NCI-H2227 (cell line): Measurements from ENCODE around the gene PPP5C.
"Not testable (repeated sequence)": the region's sequence is repeated elsewhere in the genome, so short reads cannot be mapped to it uniquely, and the experiment has no call there.

Experiments used
- DNase-seq: peaks from one replicate; lab custom pipeline; 2025; ENCODE audit not compliant: unreplicated experiment; lab: John Stamatoyannopoulos, UW

The PPP5C gene

DNA sequence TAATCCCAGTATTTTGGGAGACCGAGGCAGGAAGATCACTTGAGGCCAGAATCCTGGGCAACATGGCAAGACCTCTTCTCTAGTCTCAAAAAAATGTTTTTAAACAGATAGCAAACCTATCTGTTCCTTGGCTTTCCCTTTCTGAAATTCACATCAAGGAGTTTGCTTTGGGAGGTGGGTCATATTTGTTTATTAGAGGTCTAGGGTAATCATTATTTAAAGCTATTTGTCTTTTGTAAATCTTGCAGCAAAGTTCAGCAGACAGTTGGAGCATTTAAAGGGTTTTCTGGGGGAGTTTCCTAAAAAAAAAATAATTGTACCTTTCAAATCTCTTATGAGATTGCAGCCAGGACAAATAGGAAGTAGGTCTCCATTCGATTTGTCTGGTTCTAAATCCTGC is 17.5 kb downstream of the PPP5C start:
- no peak for DNase-seq

DNA sequence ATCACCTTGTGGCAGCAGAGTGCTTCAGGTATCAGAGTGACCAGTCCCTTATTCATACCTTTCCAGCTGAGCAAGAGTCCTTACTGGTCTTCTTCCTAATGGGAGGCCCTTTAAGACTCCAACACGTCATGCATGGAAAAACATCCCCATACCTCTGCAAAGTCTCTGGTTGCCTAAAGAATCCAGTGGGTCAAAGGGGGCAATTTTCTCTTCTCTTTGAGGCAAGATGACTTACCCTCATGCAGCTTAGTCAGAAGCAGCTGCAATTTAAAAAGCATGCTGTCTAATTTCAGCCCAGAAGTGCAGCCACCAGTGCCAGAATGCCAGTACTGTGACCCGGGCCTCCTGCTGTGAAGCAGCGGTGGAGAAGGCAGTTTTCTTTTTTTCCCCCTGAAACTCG is 18.7 kb downstream of the PPP5C start:
- DNase-seq, result no peak

DNA sequence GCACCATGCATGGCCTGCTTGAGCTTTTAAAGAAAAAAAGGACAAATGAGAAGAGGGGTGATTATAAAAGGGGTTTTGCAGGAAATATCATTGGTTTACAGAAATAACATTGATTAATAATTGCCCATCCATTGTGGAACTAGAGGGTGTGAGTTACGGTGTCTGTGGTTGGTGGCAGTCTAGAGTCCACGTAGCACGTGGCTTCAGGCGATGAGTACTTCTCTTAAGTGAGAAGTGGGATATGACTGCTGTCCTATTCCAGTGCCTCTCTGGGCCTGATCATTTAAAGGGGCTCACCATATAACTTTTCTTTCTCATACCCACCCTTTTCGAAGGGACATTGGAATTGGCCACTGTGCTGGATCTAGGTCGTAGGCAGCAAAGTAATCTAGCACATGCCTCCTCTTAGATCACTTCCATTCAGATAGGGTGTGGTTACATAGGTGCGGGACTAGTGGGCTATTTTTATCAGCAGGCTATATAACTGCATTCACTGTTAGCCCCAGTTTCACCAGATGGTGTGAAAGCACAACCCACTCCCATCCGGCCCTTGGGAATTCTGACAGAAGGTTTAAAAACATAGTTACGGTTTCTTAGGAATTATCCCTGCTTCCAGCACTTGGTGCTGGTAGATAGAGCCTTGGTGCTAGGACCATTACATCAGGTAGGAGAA is 19.9 kb downstream of the PPP5C start:
- DNase-seq, result no peak

DNA sequence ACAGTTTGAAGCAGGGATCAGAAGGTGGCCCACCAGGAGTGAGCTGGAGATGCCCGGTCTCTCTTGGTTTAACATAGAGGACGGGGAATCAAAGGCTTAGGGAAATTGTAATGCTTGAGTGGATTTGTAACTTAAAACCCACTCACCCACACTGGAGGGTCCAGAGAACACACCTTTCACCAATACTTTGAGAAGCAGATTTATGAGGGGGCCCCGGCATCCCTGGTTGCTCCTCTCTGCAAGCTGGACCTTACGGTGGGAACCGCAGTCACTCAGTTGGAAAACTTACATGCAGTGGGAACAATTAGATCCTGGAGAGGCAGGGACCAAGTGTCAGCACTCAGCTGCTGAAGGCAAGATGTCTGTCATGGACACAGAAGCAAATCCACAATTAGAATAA is 20.5 kb downstream of the PPP5C start:
- DNase-seq, result no peak

DNA sequence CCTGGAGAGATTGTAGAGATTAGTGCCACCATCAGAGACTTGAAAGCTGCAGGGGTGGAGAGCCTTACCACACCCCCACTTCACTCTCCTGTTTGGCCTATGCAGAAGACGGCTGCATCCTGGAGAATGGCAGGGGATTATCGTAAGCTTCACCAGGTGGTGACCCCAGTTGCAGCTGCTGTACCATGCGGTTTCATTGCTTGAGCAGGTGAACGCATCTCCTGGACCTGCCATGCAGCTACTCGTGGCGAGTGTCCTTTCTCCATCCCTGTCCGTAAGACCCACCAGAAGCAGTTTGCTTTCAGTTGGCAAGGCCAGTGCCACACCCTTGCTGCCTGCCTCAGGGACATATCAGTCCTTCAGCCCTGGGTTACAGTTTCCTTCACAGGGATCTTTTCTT is 21.2 kb downstream of the PPP5C start:
- no peak for DNase-seq

DNA sequence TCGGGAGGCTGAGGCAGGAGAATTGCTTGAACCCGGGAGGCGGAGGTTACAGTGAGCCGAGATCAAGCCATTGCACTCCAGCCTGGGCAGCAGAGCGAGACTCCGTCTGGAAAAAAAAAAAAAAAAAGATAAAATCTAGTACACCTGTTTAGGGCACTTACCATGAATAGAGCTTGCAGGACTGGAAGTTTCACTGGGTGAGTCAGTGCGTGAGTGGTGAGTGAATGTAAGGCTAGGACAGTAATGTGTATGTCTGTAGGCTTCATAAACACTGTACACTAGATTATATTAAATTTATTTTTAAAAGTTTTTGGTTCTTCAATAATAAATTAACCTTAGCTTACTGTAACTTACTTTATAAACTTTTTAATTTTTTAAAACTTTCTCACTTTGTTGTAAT is 22.9 kb downstream of the PPP5C start:
- DNase-seq, result no peak

DNA sequence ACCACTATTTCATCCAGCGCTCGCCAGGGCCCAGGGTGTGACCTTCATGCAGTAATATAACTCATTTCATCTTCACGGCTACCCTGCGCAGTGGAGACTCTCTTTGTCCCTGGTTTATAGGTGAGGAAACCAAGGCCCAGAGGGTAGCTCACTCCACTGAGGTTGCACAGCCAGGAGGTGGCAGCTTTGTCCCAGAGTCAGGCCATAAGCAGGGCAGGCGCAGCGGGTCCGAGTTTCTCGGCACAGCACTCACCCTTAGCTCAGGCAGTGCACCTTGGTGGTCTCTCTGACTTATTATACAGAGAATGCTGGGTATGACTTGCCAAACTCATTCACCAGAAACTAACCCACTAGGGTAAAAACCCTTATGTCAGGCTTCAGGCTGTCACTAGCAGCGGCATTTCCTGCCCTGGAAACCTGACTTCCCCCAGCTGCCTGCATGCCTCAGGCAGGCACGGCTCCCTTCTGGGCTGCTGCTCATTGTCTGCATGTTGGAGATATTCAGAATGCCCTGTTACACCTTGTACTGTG is 24.5 kb downstream of the PPP5C start:
- no peak for DNase-seq

DNA sequence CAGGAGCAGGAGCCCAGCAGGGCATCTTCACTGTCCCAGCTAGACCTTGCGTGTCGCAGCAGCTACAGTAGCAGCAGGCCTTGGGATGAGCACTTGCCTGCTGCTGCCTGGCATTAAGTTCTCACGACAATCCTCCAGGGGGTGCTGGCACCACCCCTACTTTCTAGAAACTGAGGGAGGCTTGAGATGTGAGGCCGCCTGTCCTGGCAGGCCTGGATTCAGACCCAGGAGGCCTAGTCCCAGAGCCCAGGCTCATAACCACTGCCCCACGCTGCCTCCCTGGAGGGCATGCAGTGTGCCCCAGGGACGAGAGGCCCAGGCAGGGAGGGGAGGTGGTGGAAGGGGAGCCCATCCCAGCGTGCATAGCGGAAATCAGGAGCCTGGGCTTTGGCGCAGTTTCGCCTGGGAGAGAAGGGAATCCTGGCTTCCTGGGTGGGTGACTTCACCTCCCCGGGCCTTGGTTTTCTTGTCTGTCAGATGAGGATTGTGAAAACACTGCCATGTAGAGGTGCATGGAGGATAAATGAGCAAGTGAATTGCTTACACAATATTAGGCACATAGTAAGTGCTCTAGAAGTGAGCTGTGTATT is 26.1 kb downstream of the PPP5C start:
- no peak for DNase-seq

DNA sequence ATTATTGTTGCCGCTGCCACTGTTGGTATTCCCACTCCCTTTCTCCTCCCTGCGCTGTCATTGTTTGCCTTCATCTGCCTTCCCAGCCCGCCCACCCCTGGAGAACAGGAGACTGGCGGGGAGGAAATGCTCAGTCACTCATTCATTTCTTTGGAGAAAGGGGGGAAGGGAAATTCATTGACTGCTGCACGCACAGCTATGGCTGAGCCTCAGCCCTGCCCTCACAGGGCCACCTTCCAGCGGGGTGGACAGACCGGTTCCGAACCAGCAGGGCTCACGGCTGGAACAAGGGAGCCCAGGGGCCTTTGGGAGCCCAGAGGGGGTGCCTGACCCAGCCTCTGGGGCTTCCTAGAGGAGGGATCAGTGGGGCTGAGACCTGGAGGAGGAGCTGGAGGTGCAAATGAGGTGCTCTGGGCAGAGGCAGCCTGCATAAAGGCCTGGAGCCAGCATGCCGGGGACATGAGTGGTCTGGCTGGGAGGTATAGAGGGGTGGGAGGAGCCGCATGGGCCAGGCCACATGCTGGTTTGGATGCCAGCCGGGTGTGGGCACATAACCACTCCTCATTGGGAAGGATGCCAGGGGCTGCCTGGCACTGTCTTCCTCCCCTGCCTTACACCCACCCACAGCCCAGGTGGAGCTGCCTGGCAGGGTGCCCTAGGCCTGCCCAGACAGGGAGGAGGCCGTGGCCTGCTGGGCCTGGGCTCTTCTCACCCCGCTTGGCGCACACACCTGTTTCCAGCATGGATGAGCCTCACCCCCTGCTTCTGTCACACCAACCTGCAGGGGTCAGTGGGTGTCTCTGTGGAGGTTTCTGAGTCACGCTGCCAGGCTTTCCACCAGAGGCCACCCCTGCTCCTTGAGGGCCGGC is 26.8 kb downstream of the PPP5C start:
- peak; percentile 49 for DNase-seq

DNA sequence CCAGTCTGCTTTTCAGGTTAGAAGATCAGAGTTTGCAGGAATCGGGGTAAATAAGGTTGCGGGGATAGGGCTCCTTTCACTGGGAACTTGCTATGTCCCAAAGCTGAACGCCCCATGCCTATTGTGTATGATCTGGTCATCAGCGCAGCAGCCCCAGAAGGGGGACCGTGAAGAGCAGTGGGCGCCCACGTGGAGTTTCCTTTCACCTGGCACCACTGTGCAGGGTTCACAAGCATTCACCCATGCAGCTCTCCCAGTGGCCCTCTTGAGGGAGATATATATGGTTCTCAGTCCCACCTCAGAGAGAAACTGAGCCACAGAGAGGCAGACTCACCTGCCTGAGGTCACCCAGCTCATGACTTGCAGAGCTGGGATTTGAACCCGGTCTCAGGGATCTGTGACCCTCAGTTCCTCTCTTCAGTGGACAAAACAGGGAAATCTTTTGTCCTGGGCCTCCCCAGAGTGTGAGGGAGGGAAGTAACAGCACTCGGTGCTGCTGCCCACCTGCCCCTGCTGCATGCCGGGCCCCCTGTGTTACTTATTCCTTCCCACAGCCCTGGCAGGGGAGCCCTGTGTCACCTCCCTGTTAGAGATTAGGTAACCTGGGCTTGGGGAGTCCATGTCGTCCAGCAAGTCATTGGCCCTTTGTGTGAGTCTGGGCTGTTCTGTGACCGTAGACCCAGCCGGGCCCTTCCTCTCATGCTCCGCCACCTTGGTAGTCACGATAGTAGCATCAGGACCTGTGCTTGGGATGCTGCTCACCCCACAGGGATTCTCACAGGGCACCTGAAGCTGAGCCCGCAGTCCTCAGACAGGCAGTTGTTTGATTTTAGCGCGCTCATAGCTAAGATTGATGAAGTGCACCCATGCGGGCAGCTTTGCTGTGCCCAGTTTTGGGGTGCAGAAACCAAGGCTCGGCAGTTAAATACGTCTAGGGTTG is 27.9 kb downstream of the PPP5C start:
- no peak for DNase-seq

DNA sequence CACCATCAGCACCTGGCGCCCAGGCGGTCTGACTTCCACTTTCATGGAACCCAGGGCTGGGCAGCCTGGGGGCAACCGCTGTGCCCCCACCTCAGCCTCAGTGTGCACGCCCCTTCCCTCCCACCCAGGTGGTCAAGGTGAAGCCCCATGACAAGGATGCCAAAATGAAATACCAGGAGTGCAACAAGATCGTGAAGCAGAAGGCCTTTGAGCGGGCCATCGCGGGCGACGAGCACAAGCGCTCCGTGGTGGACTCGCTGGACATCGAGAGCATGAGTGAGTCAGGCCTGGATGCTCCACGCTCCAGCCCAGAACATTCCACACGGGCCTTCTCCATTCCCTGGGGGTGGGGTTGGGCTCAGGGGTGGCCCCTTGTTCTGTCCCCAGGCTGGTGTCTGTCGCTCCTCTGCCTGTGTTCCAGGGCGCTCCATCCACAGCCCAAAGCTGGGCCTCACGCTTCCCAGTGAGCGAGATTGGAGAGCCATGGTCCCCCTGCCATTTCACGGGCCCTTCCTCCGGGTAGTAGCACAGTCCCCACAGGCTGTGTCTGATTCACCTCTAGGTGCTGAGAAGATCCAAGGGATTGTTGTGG is 28.7 kb downstream of the PPP5C start:
- not testable (repeated sequence) for DNase-seq

DNA sequence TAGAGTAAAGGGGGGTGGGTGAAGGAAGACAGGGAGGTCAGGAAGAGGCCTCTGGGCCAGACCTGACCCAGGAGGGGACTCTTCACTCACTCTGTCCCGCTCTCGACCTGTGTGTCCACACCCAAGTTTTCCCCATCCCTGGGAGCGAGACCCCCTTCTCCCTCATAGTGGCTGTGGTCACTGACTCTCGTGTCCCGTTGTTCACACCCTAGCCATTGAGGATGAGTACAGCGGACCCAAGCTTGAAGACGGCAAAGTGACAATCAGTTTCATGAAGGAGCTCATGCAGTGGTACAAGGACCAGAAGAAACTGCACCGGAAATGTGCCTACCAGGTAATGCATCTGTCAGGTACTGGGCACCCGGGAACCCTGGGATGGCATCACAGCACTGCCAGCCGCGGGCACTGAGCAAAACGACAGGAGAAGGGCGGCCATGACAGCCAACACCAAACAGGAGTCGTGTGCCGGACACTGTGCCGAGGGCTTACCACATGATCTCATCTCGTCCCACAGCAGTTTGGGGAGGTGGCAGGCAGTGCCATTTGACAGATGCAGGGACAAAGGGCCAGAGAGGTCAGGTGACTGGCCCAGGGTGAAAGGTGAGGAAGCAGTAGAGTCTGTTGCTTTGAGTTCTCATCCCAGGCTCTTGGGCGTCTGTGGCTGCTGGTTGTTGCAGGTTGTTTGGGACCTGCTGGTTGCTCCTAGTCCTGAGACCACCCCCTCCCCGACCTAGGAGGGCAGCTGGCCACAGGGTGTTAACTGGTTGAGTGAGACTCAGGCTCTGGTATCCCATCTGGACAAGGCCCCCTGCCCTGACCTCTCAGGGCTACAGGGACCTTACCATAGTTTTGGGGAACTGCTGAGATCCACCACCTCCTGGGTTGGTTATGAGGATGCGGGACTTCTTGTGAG is 29.6 kb downstream of the PPP5C start:
- DNase-seq, result no peak

DNA sequence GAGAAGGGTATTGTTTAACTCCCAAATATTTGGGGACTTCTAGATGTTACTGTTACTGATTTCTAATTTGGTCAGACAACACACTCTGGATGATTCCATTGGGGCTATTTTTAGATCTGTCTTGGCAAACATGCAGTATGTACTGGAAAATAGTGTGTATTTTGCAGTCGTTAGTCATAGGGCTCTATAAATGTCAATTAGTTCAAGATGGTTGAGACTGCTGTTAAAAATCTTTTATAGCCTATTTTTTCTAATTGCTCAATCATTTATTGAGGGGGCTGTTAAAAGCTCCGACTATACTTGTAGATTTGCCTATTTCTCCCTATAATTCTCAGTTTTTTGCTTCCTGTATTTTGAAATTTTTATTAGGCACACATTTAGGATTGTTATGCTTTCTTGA is 31.4 kb downstream of the PPP5C start:
- no peak for DNase-seq

DNA sequence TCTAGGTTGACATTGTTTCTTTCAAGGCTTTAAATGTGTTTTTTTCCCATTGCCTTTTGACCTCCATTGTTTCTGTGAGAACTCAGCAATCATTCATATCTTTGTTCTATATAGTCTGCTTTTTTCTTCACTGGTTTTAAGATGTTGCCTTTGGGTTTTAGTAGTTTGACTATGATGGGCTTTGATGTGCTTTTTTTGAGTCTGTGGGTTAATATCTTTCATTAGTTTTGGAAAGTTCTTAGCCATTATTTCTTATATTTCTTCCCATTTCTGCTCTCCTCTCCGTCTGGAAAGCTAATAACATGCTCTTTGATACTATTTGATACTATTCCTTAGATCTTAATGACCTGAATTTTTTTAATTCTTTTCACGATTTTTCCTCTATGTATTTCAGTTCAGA is 33.8 kb downstream of the PPP5C start:
- no peak for DNase-seq

DNA sequence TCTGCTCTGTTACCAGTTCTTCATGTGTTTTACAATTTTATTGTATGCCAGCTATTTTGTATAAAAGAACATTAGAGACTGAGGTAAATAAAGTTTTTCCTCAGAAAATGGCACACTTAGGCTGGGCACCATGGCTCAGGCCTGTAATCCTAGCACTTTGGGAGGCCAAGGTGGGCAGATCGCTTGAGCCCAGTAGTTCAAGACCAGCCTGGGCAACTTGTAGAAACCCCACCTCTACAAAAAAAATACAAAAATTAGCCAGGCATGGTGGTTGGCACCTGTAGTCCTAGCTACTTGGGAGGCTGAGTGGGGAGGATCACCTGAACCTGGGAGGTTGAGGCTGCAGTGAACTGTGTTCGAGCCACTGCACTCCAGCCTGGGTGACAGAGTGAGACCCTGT is 34.5 kb downstream of the PPP5C start:
- DNase-seq, result no peak

DNA sequence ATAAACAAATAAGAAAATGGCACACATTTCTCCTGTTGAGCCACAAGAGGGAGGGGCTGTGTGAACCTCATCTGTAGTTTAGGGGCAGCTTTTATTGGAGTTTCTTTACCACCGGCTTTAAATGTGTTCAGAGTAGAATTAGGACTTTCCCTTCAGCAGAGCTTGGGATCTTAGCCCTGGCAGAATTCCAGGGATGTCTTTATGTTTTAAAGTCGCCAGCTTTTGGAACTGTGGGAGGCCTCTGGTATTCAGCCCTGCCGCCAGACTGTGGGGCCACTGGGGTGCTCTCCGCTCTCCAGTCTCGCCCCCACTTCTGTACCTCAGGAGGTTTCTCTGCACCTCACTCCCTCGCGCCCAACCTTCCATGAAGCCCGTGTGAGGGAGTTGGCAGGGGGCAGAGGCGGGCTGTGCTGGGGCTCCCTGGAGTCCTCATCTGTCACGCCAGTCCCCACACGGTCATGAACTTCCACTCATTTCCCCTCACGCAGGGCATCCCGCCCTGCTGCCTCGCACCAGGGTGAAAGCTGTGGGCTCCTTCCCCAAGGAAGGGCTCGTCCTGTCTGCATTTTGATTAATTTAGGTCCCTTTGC is 35.0 kb downstream of the PPP5C start:
- DNase-seq, result no peak

DNA sequence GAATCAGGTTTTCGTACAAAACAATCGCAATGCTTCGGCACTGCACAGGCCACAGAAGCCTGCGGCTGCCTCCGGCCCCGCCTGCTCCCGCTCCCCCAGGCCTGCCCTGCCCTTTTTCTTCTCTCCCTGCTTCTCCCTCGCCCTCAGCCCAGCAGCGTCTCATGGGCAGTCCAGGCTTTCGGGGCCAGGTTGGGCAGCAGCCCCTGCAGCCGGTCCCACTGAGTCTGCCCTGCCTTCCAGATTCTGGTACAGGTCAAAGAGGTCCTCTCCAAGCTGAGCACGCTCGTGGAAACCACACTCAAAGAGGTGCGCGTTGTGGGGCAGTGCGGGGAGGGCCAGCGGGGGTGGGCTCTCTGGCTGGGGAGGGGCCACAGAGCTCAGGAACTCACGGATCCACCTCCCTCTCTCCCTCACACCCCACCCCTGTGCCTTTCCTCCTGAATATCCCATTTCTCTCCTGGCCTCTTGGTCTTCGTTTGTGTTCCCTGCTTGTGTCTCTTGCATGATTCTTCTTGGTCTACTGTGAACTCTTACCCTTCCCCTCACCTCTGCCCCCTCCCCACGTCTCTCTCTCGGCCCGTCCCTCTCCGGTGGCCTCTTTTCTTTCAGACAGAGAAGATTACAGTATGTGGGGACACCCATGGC is 36.4 kb downstream of the PPP5C start:
- DNase-seq, result no peak

DNA sequence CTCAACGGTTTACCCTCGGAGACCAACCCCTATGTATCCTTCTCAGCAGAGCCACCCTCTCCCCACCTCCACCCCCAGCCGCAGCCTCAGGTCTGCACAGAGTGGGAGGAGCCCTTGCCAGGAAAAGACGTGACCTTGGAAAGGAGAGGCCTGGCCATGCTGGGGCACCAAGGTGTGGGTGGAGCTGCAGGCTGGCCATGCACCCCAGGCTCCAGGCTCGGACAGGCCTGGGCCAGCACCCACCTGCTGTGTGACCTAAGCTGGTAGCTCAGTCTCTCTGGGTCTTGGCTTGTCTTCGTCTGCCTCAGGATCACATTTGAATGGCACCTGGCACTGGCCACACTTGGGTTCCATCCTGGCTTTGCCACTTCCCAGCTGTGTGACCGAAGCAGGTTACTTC is 37.0 kb downstream of the PPP5C start:
- DNase-seq, result no peak

DNA sequence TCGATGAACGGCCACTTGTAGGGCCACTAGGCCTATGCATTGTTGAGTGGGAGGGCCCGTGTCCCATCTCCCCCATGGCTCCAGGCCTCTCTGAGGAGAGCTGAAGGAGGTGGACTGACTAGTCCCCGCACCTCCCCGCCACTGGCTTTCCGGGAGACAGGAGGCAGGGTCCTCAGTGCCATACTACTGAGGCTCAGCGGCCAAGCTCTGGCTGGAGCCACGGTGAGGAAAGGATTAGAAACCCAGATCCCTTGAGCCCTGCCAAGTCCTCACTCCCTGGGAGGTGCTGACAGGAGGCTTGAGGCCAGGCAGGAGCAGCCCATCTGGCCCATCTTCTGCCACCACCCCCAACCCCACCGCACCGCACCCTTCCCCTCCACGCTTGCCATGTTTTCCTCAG is 37.5 kb downstream of the PPP5C start:
- no peak for DNase-seq
